SU-DHL-6 (cell line): ENCODE measurements around the gene FIBCD1.

Experiments used
- EZH2phosphoT487 ChIP-seq: fragments of 200-600 bp; sonication (generic), shearing (Covaris generic); conservative IDR thresholded peaks from 2 replicates; pipeline ENCODE4 v1.6.1; 2018; ENCODE audit warnings: mild to moderate bottlenecking, antibody characterized with exemption, low read length, moderate library complexity, mixed read lengths
- TF ChIP-seq, protein P1 (sequence below): fragments of 200-600 bp; sonication (generic); IDR thresholded peaks from one replicate; pipeline ENCODE4 v1.5.1; 2017; ENCODE audit warnings: antibody characterized with exemption, mild to moderate bottlenecking, low read length, moderate library complexity; ENCODE audit not compliant: insufficient read depth, poor library complexity, severe bottlenecking

DNA sequence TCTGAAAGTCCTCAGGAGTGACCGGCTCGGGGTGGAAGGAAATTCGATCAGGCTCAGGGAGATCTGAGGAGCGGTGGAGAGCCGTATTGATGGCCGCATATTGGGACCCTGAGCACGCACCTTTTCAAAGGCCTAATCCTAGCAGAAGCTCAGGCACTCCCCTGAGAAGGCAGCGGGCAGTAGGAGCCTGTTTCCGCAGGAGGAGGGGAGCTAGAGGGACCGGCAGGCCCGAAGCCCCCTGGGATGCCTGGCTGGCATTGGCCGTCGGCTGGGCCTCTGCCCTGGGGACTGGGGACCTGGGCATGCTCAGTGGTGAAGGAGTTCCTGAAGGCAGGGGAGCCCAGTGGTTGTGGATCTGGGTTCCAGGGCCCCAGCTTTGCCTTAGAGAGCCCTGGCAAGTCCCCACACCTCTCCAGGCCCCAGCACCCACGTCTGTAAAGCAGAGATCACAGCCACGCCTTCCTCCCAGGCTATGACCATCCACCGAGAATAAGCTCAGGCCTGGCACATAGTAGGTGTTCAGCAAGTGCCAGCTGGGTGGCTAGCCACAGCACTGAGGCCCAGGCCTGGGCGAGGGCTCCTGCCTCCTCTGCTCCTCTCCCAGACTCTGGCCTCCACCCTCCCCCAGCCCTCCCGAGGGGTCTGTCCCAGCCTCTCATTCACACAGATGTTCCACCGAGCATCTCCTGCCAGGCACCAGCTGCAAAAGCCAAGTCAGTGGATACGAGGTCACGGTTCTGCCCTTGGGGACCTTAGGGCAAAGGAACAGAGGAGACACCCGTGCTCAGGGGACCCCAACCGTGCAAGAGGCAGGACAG lies 25.2 kb downstream of the FIBCD1 start:
- TF ChIP-seq, protein P1, sequence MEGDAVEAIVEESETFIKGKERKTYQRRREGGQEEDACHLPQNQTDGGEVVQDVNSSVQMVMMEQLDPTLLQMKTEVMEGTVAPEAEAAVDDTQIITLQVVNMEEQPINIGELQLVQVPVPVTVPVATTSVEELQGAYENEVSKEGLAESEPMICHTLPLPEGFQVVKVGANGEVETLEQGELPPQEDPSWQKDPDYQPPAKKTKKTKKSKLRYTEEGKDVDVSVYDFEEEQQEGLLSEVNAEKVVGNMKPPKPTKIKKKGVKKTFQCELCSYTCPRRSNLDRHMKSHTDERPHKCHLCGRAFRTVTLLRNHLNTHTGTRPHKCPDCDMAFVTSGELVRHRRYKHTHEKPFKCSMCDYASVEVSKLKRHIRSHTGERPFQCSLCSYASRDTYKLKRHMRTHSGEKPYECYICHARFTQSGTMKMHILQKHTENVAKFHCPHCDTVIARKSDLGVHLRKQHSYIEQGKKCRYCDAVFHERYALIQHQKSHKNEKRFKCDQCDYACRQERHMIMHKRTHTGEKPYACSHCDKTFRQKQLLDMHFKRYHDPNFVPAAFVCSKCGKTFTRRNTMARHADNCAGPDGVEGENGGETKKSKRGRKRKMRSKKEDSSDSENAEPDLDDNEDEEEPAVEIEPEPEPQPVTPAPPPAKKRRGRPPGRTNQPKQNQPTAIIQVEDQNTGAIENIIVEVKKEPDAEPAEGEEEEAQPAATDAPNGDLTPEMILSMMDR, result no peak
- TF ChIP-seq EZH2phosphoT487, result no peak
